ENCODE results near the gene GREM1.

Gene GREM1

DNA sequence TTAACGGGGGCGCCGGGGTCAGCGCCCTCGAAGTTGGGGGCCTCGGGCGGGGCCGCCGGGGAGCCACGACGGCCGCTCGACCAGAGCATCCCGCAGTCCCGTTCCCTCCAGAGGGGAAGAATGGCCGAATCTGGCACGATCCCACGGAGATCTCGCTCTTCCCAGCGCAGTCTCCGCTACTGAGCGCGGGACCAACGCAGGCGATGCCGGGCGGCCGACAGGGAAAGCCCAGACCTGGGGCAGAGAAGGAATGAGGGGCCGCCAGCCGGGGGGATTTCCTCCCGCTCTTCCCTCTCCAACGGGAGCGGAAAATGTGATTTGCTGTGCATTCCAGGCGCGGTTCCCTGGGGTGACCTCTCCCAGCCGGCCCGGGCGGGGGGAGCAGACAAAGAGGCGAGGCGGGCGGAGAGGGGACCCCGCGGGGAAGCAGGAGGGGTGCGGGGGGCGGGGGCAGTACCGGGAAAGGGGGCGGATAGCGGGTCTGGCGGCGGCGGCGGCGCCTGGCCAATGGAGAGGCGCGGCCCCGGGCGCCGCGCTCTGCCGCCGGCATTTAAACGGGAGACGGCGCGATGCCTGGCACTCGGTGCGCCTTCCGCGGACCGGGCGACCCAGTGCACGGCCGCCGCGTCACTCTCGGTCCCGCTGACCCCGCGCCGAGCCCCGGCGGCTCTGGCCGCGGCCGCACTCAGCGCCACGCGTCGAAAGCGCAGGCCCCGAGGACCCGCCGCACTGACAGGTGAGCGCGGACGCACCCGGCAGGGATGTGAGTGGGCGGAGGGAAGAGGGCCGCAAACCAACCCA lies at the start of gene GREM1:
GREM1 (plus strand) TSS at position 579 of the 801 bp plus-strand sequence. CDS start 12,687 bp downstream, outside the sequence.
- DNase-seq, result no peak

DNA sequence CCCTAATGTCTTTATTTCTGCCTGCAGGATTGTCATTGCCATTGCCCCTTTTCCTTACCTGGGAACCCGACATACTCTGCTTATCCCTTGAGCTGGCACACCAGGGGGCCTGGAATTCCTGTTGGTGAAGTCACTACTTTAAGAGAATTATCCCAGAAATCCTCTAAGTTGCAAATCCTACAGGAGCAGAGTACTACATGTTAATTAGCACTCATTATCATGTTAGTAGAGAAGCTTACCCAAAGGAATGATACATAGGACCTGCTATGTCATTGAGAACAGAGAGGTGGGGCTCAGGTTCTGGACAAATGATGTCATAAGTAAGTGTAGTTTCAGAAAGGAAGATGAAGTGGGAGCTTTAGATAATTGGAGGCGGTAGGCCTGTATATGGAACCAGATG lies 48.9 kb upstream of the GREM1 start:
- DNase-seq, result no peak

DNA sequence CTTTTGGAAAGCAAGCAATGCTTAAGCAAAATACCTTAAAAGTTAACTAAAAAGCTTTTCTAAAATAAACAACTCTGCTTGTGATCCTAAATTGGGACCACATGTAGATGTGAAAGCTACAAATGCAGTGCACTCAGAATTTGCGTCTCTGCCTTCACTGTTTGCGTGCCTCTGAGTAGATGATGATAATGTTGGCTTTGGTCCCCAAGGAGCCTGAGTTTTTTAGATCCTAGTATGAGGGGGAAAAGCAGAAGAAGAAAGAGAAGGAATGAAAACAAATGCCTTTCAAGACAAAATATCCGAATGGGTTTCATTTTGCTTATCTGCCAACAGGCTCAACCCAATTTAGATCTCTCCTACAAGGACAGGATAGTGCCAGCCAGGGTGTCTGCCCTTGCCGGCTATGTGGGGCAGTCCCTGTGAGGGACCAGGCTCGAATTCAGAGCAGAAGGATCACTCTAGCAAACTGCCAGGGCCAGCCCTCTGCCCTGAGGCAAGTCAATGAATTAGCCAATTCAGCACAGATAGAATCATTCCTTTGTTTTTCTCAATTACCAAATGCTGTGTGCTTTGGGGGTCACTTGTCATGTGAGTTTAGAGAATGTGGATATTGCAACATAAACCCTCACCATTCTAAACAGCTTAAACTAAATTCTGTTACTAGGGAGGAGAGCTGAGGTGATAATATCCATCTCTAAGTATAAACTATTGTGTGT lies 47.8 kb upstream of the GREM1 start:
- no peak for DNase-seq

DNA sequence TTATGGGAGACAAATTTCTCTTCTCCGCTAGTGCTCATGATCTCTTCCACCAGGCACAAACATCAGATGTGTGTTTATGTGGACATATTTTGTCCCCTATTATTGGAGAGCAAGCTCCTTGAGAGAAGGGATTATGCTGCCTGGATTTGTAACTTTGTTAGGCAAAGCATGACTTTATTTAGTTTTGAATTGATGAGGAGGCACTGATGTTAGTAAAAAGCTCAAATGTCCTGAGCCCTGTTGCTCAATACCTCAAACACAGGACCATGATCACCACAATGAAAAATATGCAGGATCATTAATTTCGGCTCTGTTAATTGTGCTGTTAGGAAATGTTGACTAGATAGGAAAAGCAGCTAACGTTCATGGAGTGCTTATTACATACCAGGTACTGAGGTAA lies 47.2 kb upstream of the GREM1 start:
- DNase-seq, result no peak

DNA sequence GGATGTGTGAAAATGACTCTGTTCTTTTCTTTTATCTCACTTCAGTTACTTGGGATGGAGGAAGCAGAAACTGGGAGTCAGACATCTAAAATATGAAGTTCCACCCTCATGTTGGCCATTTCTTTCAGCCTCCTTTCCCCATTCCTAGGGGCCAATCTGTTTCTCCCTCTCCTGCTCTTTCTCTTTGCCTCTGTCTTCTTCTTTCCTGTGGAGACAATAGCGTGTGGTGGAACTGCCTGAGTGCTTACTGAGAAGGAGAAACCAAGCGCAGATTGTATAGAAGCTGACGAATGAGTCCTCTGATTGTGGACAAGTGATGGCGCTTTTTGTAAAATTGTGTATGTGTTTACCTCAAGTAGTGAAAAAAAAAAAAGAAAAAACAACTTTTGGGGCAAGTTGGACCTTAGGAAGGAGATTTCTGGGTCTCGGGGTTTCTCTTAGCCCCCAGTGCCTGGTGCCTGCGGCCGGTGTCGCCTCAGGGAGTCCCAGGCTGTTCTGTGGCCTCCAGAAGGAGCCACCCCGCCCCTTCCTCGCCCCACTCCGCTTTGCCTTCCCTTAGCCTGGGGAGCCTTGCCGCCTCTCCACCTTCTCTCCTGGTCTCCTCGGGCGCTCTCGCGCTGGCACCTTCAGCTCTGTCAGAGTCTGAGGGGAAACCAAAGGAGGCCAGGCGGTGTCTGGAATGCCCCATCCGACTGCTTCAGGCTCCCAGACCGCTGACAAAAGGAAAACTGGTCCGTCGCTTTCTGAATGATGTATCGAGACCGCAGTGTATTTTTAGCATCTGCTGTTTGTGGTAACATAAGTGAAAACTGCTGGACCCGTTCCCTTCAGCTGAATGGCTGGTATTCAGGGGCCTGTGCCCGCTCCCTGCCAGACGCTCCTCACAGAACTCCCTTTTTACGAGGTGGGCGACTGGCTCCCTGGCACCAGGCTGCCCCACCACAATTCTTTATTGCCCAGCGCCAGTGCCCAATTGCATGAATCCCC lies 46.2 kb upstream of the GREM1 start:
- DNase-seq, result no peak

DNA sequence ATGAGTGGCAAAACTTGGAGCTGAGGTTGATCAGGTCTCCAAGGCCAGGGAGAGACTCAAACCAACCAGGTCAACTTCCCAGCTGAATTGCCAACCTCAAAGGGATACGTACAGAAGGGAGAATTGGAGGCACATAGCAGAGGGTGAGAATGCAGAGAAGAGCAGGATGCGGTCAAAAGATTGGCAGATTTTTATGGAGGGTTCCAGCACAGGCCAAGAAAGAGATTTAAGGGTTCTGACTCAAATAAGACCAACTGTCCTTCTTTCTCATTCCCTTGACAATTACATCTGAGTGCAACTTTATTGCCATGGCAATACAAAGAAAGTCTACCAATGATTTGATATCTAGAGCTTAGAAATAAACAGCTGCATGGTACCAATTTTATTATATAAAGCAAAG lies 43.1 kb upstream of the GREM1 start:
- DNase-seq, result no peak

DNA sequence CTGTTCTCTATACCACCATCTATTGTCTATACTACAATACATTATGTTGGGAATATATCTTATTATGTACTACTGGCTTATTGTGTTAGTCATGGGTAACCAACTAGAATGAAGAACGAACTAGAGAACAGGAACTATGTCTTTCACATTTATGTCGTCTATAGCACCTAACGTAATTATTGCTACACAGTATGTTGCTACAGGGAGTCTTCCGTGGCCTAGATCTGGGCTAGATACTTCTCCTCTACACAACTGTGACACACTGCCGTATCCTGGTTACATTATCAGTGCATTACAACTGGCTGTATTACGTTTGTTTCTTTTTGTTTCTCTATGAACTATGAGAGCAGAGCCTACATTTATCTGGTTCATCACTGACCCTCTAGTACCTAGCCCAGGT lies 42.3 kb upstream of the GREM1 start:
- DNase-seq, result no peak

DNA sequence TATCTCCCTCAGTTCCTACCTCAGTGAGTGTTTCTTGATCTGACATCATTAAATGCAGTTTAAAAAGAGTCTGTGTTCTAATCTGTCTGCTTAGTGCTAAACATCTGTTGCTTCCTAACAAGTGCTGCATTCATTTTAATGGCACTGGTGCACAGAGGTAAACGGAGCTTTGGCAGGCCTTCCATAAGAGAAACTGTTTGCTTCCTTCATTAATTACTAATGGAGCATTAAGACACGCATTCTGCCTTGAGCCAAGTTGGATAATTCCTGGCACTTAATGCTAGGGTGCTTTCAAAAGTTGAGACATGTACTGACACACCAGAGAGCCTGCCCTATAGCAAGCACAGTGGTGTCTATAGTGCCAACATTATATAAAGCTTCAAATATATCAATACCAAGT lies 41.6 kb upstream of the GREM1 start:
- no peak for DNase-seq

DNA sequence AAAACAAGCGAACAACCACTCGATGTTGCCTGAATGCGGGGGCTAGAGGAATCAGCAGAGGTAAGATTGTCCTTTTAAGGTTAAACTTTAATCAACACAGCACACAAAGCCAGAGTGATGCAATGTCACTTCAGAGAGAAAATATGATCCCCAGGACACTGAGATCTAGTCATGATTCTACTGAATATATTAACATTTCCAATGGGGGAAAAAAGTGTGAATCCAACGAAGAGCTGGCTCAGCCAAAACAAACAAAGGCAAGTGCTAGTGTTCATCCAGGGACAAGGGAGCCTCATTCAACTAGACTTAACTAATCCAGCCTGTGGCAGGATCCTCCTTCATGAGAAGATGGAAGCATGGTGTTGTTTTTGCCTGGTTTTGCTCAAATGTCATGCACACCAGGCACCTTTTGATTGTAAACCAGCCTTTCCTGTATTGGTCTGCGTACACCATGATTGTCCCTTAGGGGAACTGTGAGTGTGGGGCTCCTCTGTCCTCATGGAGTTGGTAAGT lies 40.5 kb upstream of the GREM1 start:
- no peak for DNase-seq

DNA sequence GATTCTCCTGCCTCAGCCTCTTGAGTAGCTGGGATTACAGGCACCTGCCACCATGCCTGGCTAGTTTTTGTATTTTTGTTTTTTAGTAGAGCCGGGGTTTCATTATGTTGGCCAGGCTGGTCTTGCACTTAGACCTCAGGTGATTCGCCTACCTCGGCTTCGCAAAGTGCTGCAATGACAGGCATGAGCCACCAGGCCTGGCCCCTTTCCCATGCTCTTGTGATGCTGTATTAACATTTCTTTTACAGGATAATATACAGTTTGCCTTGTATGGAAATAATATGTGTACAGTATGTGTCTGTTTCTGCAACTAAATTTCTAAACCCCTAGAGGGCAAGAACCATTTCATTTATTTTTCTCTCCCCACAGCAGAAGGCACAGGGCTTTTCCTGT lies 38.5 kb upstream of the GREM1 start:
- DNase-seq, result no peak

DNA sequence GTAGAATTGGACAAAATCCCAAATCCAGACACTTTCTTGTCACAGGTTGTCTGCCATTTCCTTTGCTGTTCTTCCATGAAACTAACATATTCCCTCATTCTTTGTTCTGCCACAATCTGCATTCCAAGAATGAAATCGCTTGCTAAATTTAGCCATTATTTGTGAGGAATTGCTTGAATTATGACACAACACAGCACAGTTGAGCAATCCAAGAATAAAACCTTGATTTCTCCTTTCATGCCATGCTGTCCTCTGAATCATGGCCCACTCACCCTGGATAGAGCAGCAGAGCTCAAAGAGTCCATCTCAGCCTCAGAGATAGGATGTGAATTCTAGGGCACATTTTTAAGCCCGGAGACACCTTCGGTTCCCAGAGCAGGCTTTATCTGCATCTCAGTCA lies 35.2 kb upstream of the GREM1 start:
- DNase-seq, result no peak

DNA sequence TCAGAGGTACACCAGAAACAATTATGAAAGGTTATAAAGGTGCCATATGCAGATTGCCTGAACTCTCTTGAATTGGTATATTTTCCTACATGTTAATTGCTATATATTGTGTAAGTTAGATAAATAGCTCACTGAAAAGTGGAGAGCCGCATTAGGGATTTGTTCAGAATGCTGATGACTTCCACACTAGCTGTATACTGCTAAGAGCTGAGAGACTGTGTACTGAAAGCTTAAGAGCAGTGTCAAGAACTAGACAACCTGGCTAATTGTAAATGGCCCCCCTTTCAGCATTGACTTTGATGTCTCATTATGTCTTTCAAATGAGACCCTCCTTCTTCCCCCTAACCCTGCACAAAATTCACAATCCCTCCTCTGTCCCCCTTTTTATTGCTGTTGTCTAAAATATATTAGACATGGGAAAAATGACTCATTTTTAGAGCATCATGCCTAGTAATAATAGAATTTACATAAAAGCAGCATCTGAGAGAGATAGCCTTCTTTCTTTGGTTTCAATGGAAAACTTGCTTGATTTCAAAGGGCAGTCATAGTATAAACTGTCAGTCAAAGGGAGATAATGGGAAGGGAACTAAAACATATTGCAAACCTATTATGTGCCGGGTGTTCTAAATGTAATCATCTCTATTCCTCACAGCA lies 34.7 kb upstream of the GREM1 start:
- DNase-seq, result no peak

DNA sequence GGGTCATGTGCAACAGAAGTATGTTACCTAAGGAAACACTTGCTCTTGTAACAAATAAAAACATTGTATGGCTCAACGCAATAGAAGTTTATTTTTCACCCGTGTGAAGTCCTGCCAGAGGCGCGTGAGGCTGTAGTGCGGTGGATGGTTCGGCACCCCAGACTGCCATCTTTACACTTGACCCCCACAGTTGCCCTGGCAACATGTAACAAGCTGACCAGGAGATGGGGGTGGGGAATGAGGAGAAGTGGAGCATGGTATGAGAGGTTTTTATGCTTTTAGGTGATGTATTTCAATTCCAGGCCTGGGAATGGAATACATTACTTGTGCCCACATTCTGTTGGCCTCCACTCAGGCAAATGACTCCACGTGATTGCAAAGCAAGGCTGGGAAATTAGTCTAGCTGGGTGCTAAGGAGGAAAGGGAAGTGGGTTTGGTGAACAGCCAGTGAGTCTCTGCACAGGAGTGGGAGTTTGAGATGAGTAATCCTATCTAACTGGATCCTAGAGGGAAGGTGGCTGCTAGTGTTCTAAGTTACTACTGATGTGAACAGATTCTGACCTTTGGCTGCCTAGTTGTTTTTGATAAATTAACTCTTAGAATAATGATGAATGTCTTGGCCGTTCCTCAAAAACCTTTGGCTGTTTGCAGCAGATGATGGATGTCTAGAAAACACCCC lies 33.8 kb upstream of the GREM1 start:
- DNase-seq, result peak in 1 of 2 donors; percentile 4

DNA sequence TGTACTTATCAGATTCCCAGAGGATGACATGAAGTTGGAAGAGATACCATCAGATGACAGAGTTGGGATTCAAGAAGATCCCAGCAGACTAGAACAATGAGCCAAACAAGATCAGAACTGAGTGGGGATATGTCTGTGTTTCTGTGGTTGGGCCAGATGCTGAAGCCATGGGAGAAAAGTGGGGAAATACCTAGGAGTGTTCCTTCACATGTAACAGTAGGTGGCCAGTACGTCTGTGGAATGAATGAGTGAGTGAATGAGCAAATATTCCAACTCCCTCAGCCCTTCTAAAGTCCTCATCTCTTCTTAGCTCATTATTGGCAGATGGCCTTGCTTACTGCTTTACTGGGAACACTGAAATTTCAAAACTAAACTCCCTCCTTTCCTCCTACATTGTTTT lies 32.2 kb upstream of the GREM1 start:
- no peak for DNase-seq

DNA sequence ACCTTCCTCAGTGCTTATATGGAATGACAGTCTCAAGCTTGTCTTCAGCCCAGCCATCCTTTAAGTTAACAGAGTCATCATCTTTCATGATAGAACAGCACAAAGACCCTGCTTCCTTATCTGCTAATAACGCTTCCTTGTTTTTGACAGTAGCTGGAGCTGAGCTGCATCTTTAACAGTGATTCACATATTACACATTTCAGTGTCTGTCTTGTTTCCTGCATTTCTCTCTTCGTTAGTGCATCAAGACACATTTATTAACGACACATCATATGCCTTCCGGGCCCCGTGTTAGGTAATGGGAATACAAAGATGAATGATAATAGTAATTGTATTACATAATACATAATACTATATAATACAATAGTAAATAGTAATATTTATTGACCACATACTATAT lies 30.2 kb upstream of the GREM1 start:
- DNase-seq, result no peak

DNA sequence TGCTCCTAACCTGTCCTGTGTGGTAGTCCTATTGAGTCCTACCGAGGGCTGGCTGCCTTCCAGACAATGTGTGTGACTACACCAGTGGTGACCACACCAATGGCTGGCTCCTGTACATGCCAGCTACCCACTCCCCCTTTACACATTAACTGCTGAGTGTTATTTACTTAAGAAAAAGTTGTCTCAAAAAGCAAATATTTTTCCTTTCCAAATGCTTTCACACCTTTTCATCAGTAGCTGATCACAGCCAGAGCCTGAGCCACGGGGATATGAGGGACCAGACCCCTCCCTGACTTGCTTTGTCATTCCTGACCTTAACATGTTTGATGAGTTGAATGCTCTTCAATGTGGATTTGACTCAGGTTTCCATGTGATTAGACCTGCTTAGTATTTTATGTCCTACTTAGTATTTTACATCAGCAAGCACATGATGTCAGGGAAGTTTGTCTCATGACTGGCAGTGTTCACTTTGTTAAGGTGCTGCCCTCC lies 29.6 kb upstream of the GREM1 start:
- no peak for DNase-seq

DNA sequence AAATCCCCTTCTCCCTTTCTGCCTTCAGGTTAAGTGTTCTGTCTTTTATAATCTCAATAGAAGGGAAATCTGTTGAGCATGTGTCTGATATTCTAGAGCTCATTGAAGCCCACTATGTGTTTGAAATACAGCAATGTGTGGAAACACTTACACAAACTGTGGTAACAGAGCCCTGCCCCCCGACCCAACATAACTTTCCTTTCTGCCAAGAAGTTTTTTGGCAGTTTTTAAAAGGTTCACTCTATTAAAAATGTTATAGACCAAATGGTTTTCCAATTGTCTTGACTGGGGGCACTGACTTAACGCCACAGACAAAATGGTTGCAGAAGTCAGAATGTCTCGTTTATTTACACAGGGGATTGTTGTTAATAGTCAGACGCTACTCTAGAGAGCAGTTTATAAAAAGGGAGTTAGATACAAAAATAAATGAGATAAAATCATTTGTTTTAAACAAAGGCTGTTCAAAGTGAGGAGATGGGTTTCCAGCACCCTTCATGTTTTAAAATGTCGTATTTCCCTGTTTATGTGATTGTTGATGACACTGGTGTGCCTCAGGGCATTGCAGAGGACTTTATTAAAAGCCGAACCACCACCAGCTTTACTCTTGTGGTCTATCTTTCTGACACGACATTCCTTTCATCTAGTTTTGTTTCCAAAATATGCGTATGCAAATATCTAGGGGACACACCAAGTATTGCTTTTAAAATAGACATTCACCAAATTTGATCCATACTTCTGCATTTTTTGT lies 26.7 kb upstream of the GREM1 start:
- DNase-seq, result no peak

DNA sequence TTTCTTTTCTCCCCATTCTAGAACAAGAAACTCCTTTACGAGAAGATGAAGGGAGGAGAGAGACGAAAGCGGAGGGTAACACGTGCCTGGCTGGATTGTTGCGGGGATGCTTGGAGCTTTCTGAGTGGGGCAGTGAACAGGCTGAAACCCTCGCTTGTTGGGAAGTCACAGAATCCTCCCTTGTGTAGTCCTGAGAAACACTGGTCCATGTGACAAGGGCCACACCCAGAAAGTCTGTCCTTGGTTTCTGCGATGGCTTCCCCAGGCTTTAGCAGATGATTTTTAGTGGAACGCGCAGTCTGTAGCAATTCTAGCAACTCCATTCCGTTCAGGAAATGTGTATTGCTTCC lies 26.1 kb upstream of the GREM1 start:
- no peak for DNase-seq

DNA sequence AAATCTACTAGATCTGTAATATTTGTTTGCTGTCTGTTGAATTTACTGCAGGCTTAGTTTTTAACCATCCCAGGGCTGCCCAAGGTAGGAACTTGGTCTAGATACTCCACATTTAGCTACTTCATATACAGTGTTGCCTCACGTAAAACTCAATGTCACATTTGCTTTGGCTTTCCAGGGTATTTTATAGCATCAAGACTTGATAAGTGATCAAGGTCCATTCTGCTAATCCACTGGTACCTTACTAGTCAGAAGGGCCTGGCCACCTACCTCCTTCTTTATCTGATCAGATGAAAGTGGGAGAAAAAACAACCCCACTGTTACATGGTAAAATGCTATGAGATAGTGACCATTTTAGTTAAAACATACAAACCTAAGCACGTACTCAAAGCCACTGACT lies 25.5 kb upstream of the GREM1 start:
- no peak for DNase-seq

DNA sequence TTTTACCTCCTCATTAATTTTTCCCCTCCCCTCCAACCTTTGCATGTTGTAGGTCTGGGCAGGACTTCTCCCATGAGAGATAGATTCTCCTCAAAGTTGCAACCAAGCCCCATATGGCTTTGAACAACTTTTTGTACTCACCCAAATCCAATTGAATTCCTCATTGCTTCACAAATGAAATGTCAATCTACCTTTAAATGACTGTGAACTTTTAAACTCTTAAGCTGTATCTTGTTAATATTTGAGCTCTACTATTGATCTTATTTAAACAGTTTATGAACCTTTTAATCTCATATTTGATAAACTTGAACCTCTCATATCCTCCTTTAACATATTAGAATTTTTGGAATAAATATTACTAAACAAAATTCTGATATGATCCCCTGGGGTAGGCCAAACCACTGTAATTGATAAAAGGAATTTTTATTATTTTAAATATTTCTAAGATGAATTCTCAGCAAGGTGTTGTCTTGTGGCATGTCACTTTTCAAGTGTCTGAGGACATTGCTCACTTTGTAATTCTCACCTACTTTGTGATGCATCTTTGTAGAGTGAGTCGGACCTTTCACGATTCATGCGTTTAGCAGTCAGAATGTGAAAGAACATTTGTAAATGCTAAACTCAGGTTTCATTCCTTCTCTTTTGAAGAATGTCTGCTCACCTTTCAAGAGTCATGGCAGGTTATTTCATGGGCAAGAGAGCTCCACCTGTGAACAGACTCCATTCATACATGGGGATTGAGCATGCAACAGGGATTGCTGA lies 23.4 kb upstream of the GREM1 start:
- no peak for DNase-seq

Data from CD4-positive, alpha-beta T cell treated with Interleukin-1 beta for 1 hour (primary cell).